CD4-positive, alpha-beta T cell treated with Interleukin-15 for 4 hours (primary cell): Measurements from ENCODE around the gene RASSF5.
A peak's percentile ranks its signal among the peaks of the same experiment; 100 is the strongest.

Experiments
- DNase-seq: peaks from one replicate; pipeline ENCODE4 v3.0.0-alpha.2; 2020; ENCODE audit warnings: low spot score

RASSF5 gene

DNA sequence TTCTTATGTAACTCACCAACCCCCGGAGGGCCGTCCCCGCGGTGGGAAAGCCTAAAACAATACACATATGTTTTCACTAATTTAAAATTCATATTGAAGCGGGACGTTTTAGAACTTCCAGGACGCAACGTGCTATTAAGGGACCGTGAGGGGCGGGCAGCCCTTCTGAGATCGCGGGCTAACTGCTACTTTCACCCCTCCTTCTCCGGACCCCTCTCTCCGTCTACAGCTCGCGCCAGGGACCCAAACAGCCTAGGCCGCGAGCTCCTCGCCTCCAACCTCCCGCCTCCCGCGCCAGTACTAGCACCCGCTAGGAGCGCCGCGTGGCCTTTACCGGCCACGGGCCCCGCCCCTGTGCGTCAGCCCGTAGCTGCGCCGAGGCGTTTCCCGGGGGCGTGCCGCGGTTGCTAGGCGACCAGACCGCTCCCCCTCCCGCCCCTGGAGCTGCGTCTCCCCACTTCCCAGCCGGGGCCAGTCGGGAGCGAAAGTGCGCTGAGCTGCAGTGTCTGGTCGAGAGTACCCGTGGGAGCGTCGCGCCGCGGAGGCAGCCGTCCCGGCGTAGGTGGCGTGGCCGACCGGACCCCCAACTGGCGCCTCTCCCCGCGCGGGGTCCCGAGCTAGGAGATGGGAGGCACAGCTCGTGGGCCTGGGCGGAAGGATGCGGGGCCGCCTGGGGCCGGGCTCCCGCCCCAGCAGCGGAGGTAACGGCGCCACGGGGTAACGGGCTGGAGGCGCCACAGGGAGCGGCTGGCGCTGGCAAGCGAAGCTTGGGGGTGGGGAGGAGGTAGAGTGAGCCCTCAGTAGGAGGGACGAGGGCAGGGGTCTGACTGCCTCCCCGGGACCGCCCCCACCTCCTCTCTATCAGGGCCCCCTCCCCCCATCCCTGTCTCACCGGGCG lies 128.0 kb downstream of the RASSF5 start, which contains the start of gene DYRK3:
Gene DYRK3, plus strand, starts transcription at position 457 of the 898 bp plus-strand sequence. Its CDS starts 168 bp downstream, at position 625.
- peak; percentile 85 for DNase-seq

DNA sequence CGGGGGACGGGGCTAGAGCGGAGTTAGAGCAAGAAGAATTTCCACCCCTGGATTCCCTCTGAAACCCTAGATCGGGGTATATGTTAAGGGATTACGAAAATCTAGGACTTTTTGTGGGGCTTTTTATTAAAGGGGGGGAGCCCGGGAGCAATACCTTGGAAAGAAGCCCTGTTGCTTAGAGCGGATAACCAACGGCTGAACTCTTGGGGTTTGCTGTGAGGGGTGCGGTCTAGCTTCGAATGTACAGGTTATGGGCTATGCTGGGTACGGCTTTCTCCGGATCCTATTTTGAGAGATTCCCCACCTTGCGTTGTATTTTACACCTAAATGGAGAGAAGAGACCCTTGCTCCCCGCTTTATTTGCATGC lies 128.6 kb downstream of the RASSF5 start:
- DNase-seq: no peak

DNA sequence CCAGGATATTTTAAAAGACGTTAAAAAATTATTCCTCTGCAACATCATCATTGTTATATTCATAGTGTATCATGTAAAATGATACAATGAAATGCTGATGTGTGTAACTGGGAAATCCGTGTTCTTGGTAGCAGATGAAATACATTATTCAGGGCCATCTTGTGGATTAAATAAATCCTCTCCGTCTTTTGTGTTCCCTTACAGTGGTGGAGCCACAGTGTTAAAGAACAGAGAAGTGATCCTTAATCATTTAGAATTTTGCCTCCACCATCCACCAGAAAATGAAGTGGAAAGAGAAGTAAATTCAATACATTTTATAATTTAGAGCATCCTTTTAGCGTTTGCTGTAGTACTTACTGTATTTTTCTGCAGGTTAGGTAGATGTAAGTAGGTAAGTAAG lies 129.3 kb downstream of the RASSF5 start:
- DNase-seq: no peak

DNA sequence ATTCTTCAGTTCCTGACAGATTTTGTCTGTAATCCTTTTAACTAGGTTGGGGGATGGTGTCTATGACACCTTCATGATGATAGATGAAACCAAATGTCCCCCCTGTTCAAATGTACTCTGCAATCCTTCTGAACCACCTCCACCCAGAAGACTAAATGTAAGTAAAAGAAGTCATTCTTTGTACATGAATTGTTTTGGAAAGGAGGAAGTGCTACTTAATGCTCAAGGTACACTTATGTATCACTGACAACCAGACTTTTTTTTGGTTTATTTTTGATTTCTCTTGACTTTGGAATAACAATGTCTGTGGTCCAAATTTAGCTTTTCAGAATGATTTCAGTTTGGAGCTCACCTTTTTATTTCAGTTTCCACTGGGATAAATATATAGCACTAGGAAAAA lies 130.3 kb downstream of the RASSF5 start:
- no peak for DNase-seq
